Non-pigmented ciliary epithelial cell (primary cell): Measurements from ENCODE around the gene SKP1.

Experiments
- DNase-seq: peaks from one replicate; pipeline ENCODE4 v3.0.0-alpha.2; 2010; ENCODE audit warnings: low read depth

The SKP1 gene

DNA sequence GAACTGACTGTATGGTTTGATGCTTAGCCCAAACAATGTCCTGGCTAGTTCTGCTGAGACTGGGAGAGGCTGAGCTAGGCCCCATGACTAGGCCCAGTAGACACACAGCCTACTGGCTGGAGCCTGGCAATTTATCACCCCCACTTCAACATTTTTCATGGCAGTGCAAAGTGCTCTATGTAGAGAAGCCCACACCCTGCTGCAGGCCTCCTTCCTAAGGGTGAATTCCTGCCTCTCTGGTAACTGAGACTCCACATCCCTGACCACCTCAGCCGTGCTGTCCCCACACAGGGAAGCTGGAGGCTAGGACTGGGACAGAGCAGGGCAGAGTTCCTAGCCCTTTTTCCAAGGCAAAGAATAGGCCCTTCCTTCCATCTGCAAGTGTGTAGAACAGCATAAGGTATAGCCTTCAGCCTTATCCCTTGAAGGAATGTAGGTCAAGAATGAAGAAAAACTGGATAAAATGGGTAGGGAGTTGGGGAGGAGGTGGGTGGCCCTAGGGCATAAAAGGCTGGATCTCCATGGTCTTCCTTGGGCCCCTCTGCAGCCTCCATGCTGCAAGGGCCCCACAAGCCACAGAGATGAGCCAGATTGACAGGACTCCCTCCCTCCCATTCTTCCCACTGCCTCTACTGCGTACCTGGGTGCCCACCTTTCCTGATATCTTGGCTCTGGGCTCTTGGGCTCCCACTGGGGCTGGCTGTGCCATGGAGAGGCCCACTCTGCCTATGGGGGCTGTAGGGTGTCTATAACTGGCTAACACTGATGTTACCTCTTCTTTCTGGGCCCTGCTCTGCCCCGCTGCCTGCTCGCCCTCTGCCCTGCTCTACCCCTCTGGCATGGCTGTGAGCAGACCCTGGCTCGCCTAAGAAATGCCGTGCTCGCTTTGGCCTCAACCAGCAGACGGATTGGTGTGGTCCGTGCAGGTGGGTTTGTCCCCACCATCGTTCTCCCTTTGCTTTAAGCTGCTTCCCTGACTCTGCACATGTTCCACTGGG lies 32.5 kb downstream of the SKP1 start:
- DNase-seq: no peak

DNA sequence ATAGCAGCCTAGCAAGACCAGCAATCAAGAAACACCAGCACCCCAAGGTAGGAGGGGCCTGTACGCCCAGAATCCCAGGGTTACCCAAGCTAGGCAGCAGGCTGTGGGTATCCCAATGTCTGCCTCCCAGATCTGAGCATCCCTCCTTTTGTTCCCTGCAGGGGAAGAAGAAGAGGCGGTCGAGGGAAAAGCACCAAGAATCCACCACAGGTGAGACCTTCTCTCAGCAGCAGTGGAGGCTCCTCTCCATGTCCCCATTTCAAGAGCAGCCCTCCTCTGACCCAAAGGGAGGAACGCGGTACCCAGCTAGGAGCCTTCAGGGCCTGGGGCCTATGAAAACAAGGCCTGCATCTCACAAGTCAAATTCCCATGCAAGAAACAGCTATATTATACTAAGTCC lies 33.3 kb downstream of the SKP1 start:
- DNase-seq: no peak

DNA sequence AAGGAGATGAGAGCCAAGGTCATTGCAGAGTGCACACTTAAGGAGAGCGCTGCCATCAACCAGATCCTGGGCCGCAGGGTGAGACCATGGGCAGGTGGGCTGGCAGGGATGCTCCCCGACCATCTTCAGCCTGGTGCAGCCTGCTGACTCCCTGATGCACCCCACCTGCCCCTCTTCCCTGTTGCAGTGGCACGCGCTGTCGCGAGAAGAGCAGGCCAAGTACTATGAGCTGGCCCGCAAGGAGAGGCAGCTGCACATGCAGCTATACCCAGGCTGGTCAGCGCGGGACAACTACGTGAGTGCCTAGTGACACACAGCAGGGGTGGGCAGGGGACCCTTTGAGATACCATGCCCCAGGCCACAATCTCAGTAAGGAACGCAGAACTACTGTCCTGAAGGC lies 33.9 kb downstream of the SKP1 start:
- no peak for DNase-seq

DNA sequence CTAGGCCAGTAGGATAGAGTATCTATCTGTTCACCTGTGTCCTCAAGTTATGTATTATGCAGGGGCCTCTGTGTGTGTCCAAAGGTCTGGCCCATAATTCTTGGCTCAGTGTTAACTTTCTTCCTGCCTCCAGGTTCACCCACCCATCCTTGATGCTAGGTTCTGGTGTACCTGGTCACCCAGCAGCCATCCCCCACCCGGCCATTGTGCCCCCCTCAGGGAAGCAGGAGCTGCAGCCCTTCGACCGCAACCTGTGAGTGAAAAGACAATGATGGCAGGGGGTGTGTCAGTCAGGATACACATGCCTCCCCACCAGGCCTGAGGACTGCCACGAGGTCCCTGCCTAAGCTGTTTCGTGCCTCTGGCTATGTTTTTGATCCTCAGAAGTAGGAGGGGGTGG lies 34.7 kb downstream of the SKP1 start:
- no peak for DNase-seq

DNA sequence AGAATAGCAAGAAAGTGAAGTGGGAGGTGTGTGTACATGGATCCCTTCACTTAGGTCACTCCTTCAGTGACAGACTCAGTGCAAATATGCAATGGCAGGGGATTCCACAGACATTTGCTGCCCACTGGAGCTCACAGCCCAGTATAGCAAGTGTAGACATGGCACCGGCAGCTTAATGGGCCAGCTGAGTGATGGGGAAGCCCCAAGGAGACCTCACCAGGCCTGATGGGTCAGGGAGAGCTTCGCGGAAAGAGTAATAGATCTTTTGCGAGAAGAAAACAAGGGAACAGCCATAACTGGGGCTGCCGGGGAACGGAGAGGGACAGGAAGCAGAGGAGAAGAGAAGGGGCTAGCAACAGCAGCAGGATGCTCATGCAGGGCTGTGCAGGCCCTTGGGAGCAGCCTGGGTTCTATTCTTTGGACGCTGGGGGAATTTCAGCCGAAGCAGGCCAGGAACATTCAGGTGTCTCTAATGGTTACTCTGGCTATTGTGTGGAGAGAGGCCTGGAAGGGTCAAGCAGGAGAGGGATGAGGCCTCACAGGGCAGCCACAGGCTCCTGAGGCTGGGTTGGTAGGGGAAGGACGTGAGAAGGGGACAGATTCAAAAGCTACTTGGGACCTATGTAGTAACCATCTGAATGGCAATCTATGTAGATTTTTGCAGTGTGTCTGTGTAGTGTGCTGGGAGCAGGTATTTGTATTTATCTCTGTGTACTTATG lies 35.3 kb downstream of the SKP1 start:
- DNase-seq: no peak

DNA sequence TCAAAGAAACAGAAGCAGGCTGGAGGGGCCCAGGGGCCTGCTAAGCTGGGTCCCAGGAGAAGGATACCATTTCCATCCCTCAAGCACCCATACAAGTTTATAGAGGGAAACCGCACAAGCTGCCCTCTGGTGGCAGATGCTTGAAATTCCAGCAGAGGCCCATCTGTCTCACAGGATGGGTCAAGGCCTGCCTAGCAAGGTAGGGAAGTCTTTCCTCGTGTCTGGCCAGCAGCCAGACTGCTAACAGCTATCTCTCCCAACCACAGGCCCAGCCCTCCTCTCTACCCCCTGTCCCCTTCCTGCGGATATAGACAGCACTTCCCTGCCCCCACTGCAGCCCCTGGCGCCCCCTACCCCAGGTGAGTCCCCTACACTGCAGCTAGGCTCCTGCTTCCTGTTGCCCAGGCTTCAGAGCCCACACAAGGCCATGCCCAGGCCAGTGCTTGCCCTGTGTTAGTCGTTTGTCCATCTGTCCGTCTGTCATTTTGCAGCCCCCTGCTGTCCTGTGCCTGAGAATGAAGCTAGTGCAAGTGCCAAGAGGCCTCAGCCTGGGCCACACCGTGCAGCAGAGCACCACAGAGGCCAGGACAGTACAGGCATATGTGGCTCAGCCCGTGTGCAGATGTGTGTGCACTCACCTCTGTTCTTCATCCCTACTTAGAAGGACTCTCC lies 36.1 kb downstream of the SKP1 start:
- DNase-seq: no peak

DNA sequence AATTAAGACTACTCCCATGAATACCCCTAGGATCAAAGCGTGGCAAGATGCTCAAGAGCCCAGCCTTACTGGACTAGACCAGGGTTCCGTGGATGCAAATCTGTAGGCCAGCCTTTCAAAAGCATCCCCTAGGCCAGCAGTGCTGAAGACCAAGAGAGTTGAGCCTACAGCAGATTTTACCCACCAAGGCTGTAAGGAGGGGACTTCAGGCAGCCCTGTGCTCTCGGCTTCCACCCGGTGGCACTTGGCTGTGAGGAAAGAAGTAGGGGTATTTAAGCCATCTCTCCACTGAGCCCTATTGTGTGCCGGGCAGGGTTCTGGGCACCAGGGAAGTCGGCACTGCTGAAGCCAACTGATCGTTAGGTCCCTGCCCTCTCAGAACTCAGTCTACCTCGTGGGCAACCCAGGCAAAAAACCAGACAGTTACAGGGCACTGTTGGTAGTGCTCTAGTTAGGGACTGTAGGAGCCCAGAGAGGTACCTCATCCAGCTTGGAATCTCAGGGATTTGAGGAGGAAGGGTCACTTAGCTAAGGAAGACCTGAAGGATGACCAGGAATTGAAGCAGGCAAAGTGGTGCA lies 36.8 kb downstream of the SKP1 start:
- no peak for DNase-seq

DNA sequence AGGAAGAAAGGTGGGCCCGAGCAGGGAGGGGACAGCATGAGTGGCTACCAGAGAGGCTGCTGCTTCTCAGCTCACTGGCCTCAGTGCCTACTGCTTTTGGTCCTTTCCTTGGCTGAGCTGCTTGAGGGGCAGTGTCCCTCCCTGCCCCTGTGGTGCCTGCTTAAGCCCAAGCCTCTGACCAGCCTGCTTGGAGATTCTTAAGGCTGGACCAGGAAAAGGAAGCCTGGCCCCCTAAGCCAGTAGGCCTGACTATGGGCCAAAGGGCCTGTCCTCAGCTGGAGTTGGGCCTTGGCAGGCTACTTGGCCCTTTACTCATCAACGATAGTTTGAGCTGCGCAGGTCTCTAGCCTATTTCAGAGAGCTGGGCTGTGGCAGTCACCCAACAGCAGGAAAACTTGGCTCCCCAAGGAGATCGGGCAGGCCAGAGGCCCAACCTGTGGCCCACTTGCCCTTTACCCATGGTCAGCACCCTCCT lies 37.3 kb downstream of the SKP1 start:
- no peak for DNase-seq

DNA sequence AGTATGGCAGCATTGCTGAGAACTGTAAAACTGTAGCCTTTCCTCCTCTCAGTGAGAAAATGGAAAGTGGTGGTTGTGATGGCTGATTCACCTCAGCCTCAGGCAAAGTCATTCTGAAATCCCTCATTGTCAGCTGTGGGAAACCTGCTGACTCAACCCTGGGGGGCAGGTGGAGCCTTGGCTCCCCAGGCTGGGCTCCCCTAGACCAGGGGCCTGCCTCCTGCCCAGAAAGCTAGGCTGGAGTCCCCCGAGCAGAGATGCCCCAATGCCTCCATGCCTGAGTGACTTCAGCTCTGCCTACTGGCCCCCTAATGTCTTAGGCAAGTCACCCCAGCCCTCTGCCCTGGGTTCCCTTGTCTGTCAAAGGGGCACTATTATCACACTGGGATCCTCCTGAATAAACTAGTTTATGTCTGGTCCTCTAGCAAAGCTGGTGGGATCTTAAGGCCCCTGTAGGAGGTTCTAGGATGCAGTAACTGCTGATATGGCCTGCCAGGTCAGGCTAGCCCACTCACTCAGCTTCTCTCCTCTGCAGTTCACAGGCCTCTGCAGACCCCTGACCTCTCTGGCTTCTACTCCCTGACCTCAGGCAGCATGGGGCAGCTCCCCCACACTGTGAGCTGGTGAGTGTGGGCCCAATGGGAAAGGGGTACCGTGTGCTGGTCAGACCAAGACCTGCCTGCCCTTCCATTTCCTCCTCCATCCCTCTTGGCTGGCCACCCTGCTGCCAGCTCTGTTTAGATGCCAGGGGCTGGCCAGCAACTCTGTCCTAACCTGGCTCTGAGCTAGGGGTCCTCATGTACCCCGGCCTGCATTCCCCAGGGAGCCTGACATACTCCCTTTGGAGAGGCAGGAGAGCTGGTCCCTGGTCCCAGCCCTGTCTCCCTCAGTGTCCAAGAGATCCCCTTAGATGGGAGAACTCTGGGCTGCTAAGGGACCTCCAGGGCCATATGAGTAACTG lies 38.1 kb downstream of the SKP1 start:
- no peak for DNase-seq

DNA sequence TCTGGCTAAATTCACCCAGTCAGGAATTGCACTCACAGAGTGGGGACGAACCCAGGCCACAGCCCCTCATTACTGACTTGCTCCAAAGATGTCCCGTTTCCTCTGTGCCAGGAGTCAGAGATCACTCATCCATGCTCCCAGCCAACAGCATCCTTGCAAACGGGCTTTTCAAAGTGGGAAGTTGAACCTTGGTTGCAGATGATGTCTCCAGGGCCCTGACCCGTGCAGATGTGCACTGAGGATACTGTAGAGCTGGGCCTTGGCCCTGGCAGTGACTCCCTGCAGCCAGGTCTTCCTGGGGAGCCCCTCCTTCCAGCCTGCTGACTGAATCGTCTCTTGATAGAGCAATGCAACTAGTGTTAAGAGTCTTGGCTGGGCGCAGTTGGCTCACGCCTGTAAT lies 40.0 kb downstream of the SKP1 start:
- DNase-seq: no peak

DNA sequence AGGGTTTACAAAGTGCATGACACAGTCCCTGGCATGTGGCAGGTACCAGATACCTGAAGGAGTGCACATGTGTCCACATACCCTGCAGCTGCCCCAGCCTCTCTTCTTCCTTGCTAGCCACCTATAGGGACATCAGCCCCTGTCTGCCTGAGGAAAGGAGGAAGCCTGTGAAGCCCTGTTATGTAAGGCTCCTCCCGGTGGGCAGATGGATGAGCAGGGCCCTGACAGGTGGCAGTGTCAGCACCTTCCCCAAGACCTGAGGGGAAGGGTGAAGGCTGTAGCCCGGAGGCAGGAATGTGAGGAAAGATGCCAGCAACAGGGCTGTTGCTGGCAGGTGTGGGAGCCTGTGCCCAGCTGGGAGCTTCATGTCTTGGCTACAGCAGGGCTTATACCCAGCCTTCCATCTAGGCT lies 40.5 kb downstream of the SKP1 start:
- DNase-seq: no peak

DNA sequence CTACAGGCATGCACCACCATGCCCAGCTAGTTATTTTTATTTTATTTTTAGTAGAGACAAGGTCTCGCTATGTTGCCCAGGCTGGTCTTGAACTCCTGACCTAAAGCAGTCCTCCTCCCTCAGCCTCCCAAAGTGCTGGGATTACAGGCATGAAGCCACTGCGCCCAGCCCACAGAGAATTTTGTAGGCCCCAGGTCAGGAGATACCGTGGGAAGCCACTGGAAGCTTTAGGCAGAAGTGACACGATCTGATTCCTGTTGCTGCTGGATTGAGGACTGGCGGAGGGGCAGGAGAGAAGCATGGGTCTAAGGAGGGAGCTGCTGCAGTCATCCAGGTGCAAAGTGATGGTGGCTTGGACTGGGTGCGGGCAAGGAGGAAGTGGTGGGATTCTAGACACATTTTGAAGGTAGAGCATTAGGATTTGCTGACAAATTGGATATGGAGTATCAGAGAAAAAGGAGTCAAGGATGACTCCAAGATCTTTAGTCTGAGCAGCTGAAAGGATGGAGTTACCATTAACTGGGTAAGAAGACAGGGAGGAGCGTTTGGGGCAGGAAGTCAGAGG lies 41.6 kb downstream of the SKP1 start:
- no peak for DNase-seq

DNA sequence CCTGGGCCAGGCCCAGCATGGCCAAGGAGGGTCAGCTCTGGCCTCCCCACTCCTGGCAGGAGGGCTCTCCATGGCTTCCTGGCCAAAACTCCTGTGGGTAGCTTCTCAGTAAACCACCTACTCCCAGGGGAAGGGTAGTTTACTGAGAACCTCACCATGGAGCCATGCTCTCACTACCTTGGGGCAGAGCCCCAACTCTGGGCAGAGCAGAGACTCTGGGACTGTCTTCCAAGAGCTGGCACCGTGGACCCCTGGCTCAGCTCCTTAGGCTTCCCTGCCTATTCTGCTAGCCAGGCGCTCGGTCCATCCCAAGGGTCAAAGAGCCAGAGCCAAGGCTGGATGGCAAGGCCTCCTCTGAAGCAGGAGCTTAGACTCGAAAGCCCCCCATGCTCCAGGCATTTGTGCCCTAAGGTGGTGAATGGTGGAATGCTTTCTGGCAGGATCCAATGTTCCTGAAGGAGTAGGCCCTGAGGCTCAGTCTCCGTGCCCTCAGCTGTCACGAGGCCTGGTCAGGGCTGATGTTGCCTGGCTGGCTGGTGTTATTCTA lies 42.7 kb downstream of the SKP1 start:
- DNase-seq: no peak

DNA sequence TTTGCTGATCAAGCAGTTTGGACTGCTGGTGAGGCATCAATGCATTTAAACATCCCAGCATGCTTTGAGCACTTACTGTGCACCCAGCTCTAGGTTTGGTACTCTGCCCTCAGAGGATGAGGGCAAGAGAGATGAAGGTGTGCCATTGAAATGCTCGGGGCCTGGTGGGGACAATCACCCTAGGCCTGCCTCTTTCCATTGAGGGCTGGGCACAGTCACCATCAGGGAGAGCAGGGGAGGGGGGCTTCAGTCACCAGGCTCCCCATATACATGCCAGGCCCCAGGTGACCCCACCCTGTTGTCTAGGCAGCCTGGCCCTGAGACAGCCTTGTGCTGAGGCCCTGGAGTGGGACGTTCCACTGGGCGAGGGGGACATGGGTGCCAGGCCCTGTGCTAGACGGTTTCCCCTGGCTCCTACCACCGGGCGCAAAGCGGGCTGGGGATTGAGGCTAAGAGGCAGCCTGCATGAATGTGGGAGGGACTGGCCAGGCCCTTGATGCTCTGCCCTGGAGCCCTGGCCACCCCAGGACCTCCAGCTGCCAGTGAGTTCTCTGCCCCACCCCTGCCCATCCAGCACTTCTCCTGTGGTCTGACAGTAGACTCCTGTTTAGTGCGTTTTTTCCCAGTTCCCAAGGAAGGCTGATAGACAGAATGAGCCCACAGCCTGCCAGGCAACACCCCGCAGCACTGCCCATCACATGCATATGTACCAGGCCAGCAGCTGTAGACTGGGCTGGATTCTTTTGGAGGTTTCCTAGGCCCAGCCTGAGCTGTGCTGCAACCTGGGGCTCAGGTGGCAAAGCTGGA lies 43.4 kb downstream of the SKP1 start:
- DNase-seq: no peak

DNA sequence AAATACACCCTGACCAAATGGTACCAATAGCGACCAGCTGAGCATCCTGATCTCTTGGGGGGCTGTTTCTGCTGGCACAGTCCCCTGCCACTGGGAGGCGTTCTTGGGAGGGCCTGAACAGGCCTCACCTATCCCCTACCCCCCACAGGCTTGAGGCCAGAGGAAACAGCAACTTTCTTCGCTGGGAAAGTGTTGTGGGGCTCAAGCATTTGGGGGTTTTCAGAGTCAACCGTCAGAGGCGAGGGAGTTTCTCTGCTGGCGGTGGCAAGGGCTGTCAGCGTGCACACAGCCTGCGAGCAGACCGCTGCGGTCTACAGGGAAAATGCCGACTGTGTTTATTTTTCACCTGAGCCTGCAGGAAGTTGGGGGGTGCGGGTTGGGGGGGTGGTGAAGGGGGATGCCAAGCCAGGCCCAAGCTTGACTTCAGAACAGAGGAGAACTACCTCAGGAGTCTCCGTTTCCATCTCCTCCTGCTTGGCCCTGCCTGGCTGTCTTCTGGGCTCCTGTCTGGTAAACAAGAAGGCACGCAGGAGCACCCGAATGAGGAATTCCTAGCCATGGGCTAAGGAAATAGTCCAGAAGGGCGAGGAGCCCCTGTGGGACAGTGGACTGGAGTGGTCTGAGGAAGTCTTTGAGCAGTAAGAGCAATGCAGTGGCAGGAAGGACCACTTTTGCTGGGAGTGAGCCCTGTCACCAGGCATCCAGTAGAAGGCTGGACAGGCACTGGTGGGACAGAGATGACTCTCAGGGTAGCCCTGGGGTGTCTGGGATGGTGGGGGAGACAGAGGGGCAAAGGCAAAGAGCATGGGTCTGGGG lies 44.2 kb downstream of the SKP1 start:
- DNase-seq: no peak

DNA sequence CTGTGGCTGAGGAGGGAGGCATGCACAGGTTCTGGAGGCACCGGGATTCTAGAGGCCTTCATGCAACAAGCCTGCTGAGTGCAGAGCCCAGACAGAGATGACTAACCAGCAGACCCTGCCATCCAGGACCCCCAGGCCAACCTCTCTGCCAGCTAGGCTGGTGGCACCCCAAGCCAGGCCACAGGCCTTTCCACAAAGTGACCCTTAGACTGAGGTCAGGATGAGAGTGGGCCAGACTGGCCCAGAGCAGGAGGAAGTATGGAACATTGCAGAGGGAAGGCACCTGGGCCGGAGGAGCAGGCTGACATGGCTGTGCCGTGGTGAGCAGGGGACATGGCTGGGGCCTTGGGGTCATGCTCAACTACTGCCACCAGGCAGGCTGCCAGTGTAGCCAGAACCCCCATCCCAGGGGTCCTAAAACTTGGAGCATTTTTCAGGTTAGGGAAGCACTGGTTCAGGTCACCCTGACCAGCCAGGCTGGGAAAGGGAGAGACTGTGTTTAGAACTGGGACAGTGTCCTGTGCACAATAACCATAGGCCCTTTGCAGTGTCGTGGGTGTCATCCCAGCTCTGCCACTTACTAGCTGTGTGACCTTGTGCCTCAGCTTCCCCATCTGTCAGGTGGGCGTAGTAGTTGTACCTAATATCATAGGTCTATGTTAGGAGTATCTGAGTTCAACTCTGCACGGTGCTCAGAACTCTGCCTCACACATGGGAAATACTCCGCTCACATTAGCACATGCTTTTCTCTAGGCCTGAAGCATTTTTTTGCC lies 45.0 kb downstream of the SKP1 start:
- no peak for DNase-seq

DNA sequence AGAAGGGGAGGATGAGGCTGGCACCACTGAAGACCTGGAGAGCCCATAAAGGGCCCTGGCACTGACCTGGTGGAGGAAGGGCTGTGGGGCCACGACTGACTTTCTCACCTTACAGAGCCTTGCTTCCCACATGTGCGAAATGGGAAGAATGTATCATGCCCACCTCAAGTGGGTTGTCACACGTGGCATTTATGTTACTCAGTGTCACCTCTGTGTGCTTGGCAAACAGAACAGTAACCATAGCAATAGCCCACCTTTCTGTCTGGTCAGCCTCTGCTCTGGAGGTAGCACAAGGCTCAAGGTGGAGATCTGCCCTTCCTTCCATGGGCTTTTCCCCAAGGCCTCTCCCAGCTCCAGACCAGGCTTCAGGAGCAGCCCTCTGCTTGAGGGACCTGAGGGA lies 45.6 kb downstream of the SKP1 start:
- DNase-seq: no peak
